GM12875 (cell line): ENCODE results near the gene RPTOR.

Source experiments
- H3K4me3 ChIP-seq: one replicate; pipeline ENCODE4 v1.5.1; 2011; ENCODE audit warnings: low read depth, low read length, control low read depth
- TF ChIP-seq, protein P1 (sequence below): IDR thresholded peaks from 2 replicates; pipeline ENCODE4 v1.5.1; 2011; ENCODE audit warnings: low read depth, mild to moderate bottlenecking, control low read depth, inconsistent platforms, low read length, moderate library complexity, borderline replicate concordance; ENCODE audit not compliant: insufficient read depth

RPTOR gene

DNA sequence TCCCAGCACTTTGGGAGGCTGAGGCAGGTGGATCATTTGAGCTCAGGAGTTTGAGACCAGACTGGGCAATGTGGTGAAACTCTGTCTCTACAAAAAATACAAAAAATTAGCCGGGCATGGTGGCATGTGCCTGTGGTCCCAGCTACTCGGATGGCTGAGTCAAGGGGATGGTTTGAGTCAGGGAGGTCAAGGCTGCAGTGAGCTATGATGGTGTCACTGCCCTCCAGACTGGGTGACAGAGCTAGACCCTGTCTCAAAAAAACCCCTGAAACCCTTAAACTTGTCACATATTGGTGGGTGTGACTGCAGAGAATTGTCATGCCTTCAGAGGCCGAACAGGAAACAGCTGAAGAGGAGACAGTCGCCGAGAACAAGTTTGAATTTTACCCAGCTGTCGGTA lies 13.4 kb downstream of the RPTOR start:
- H3K4me3 ChIP-seq = no peak overlapping the region
- TF ChIP-seq, protein P1, sequence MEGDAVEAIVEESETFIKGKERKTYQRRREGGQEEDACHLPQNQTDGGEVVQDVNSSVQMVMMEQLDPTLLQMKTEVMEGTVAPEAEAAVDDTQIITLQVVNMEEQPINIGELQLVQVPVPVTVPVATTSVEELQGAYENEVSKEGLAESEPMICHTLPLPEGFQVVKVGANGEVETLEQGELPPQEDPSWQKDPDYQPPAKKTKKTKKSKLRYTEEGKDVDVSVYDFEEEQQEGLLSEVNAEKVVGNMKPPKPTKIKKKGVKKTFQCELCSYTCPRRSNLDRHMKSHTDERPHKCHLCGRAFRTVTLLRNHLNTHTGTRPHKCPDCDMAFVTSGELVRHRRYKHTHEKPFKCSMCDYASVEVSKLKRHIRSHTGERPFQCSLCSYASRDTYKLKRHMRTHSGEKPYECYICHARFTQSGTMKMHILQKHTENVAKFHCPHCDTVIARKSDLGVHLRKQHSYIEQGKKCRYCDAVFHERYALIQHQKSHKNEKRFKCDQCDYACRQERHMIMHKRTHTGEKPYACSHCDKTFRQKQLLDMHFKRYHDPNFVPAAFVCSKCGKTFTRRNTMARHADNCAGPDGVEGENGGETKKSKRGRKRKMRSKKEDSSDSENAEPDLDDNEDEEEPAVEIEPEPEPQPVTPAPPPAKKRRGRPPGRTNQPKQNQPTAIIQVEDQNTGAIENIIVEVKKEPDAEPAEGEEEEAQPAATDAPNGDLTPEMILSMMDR = no peak

DNA sequence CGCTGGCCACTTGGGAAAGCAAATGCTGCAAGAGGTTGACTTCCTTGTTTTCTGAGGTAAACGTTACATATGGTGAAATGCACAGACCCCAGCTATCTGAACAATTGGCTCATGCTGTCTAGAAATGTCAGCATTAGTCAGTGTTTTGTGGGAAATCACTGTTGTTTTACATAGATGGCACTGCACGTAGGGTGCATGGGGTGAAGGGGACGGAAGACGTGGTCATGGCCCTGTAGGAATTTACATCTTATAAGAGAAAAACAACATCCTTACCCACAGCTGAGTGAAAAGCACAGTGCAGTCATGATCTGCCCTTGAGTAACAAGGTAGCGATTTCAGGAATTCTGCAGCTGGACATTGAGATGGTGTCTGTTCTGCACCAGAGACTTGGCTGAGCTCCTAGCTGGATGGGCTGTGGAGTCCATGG lies 15.2 kb downstream of the RPTOR start:
- H3K4me3 ChIP-seq = no peak overlapping the region
- TF ChIP-seq, protein P1 = no peak

DNA sequence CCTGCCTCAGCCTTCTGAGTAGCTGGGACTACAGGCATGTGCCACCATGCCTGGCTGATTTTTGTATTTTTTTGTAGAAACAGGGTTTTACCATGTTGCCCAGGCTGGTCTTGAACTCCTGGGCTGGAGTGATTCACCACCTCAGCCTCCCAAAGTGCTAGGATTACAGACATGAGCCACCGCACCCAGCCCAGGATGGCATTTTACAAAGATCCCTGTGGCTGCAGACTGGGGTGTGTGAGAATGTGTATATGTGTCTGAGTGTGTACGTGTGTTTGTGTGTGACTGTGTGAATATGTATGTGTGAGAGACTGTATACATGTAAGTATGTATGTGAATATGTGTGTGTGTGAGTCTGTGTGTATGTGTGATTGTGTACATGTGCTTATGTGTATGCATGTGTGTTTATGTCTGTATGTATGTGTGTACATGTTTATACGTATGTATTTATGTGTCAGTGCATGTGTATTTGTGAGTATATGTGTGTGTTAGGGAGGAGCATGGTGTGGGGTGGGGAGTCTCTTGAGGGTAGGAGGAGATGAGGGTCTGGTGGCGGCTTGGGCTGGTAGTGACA lies 17.0 kb downstream of the RPTOR start:
- TF ChIP-seq, protein P1 = no peak
- H3K4me3 ChIP-seq = no peak overlapping the region

DNA sequence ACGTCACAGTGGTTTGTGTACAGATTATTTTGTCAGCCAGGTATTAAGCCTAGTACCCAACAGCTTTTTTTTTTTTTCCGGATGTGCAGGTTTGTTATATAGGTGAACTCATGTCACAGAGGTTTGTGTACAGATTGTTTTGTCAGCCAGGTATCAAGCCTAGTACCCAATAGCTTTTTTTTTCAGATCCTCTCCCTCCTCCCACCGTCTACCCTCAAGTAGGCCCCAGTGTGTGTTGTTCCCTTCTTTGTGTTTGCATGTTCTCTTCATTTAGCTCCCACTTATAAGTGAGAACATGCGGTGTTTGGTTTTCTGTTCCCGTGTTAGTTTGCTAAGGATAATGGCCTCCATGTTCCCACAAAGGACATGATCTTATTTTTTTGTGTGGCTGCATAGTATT lies 19.9 kb downstream of the RPTOR start:
- TF ChIP-seq, protein P1 = no peak
- no peak overlapping the region for H3K4me3 ChIP-seq

DNA sequence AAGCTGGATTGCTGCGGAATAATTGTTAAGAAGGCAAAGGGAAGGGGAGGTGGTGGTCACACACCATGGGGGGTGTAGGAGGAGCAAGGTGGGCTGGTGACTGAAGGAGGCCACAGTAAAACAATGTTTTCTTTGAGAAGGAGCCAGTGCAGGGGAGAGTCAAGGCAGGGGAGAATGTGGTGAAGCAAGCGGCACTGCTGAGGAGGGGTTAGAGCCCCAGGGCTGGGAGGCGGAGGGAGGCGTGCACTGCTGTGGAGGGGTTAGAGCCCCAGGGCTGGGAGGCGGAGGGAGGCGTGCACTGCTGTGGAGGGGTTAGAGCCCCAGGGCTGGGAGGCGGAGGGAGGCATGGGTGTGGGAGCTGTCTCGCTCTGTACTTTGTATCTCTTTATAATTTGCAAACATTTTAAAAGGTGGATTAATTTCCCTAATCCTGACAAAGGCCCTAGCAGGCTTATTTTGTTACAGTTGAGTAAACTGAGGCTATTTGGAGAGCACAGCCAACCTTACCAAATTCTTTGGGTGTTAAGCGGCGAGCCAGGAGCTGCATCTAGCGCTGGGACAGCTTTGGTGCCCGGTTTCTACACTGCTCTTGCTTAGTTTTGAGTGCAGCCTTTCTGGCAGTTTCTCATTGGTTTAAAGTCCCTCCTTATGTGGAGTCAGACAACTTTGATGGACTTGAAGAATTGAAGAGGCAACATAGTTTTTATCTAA lies 20.9 kb downstream of the RPTOR start:
- H3K4me3 ChIP-seq = no peak overlapping the region
- TF ChIP-seq, protein P1 = no peak

DNA sequence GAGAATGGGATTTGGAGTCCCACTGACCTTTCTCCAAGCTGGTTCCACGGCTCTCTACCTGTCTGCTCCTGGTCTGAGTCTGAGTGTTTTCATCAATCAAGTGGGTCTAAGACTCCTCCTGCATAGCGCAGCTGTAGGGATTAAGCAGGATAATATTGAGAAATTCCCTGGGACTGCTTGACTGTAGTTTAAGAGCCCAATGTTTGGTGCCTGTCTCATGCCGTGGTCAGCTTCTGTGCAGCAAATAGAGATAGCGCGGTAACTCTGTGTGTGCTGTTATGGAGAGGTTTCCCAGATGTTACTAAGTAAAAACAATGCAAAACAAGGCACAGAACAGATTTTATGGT lies 21.4 kb downstream of the RPTOR start:
- TF ChIP-seq, protein P1 = no peak
- H3K4me3 ChIP-seq = no peak overlapping the region

DNA sequence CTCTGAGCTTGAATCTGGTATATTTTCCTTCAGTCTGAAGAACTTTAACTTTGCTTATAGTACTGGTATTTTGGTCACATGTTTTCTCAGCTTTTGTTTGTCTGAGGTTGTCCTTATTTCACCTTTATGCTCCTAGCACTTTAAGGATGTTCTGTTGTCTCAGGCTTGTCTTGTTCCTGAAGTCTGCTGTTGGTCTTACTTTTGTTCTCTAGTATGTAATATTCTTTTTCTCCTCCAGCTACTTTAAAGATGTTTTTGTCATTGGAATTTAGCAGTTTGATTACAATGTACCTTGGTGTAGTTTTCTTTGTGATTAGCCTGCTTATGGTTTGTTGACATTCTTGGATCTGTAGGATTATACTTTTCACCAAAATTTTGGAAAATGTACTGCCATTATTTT lies 23.6 kb downstream of the RPTOR start:
- TF ChIP-seq, protein P1 = no peak
- no peak overlapping the region for H3K4me3 ChIP-seq
